ENCODE results near the gene MATN1.

MATN1 gene

GRCh38 chr1:30680879-30681278, 42.5 kb downstream of the MATN1 start:
- no peak for DNase-seq (ENCODE audit: low read depth)

- no peak for DNase-seq (ENCODE audit: low read depth)
Observed at GRCh38 chr1:30680429-30680828, 43.0 kb downstream of the MATN1 start.

GRCh38 chr1:30679976-30680305, 43.4 kb downstream of the MATN1 start:
- no peak for DNase-seq (ENCODE audit: low read depth)

GRCh38 chr1:30679201-30679975, 44.0 kb downstream of the MATN1 start:
- DNase-seq (ENCODE audit: low read depth): no peak

- DNase-seq (ENCODE audit: low read depth): no peak
Observed at GRCh38 chr1:30678209-30678608, 45.2 kb downstream of the MATN1 start.

GRCh38 chr1:30677471-30677870, 45.9 kb downstream of the MATN1 start:
- DNase-seq (ENCODE audit: low read depth): no peak

- no peak for DNase-seq (ENCODE audit: low read depth)
Observed at GRCh38 chr1:30675761-30676160, 47.6 kb downstream of the MATN1 start.

- DNase-seq (ENCODE audit: low read depth): no peak
Observed at GRCh38 chr1:30675289-30675688, 48.1 kb downstream of the MATN1 start.

GRCh38 chr1:30673395-30673794, 50.0 kb downstream of the MATN1 start:
- no peak for DNase-seq (ENCODE audit: low read depth)

- no peak for DNase-seq (ENCODE audit: low read depth)
Observed at GRCh38 chr1:30672661-30673060, 50.7 kb downstream of the MATN1 start.

- DNase-seq (ENCODE audit: low read depth): no peak
Observed at GRCh38 chr1:30670240-30671060, 52.9 kb downstream of the MATN1 start.

- DNase-seq (ENCODE audit: low read depth): no peak
Observed at GRCh38 chr1:30668546-30669327, 54.6 kb downstream of the MATN1 start.

GRCh38 chr1:30668024-30668423, 55.4 kb downstream of the MATN1 start:
- DNase-seq (ENCODE audit: low read depth): no peak

- no peak for DNase-seq (ENCODE audit: low read depth)
Observed at GRCh38 chr1:30666756-30667273, 56.6 kb downstream of the MATN1 start.

- no peak for DNase-seq (ENCODE audit: low read depth)
Observed at GRCh38 chr1:30665216-30666010, 58.0 kb downstream of the MATN1 start.

- no peak for DNase-seq (ENCODE audit: low read depth)
Observed at GRCh38 chr1:30664103-30664755, 59.2 kb downstream of the MATN1 start.

GRCh38 chr1:30663596-30664091, 59.7 kb downstream of the MATN1 start:
- no peak for DNase-seq (ENCODE audit: low read depth)

- no peak for DNase-seq (ENCODE audit: low read depth)
Observed at GRCh38 chr1:30662291-30662840, 61.0 kb downstream of the MATN1 start.

- DNase-seq (ENCODE audit: low read depth): no peak
Observed at GRCh38 chr1:30661311-30661710, 62.1 kb downstream of the MATN1 start.
